Endothelial cell (in vitro differentiated cells): ENCODE results near the gene C1orf159. TPM values are rescaled to one million over a fixed set of nuclear protein-coding genes. Genes with fewer than 3 reads are reported as not detected.

ENCODE experiments used
- DNase-seq: peaks from one replicate; pipeline ENCODE4 v3.0.0; 2021; ENCODE audit warnings: low spot score
- H3K27ac Mint-ChIP-seq: one replicate; pipeline ENCODE4 v1.8.0; 2021; ENCODE audit warnings: mixed read lengths, inconsistent platforms; ENCODE audit not compliant: unreplicated experiment
- H3K27me3 Mint-ChIP-seq: one replicate; pipeline ENCODE4 v1.8.0; 2021; ENCODE audit warnings: mild to moderate bottlenecking, moderate library complexity, mixed read lengths, inconsistent platforms; ENCODE audit not compliant: unreplicated experiment
- H3K36me3 Mint-ChIP-seq: one replicate; pipeline ENCODE4 v1.8.0; 2021; ENCODE audit warnings: mild to moderate bottlenecking, low read depth, mixed read lengths, inconsistent platforms; ENCODE audit not compliant: unreplicated experiment
- H3K4me1 Mint-ChIP-seq: one replicate; pipeline ENCODE4 v1.8.0; 2021; ENCODE audit warnings: mild to moderate bottlenecking, mixed read lengths, inconsistent platforms; ENCODE audit not compliant: unreplicated experiment
- H3K4me3 Mint-ChIP-seq: one replicate; pipeline ENCODE4 v1.8.0; 2021; ENCODE audit warnings: mild to moderate bottlenecking, mixed read lengths, inconsistent platforms; ENCODE audit not compliant: unreplicated experiment
- H3K9me3 Mint-ChIP-seq: one replicate; pipeline ENCODE4 v1.8.0; 2021; ENCODE audit warnings: mixed read lengths, inconsistent platforms; ENCODE audit not compliant: unreplicated experiment
- CTCF ChIP-seq: fragments of 200-600 bp; sonication (generic); IDR thresholded peaks from one replicate; pipeline ENCODE4 v1.5.0; 2021; ENCODE audit warnings: antibody characterized with exemption; ENCODE audit not compliant: unreplicated experiment
- total RNA-seq: library from RNA; stranded (reverse); fragmentation: NEBNext Ultra II Directional; extraction: Animal tissue kit (Norgen Biotek cat#: 25700); gene quantifications from one replicate; pipeline ENCODE4 v1.2.1, GENCODE V29; 2021; ENCODE audit not compliant: unreplicated experiment

C1orf159 gene
- total RNA-seq, 1 donor from 2014 or later, result 16.6 TPM

- Mint-ChIP-seq H3K4me3 (no peak overlapping the region), H3K27me3 (peaks cover 9% of the 10 kb centered on the region), H3K9me3 (no peaks in the 10 kb centered on the region), H3K4me1 (no peaks in the 10 kb centered on the region), H3K36me3 (peaks cover 15% of the 10 kb centered on the region), H3K27ac (no peak overlapping the region)
- TF ChIP-seq CTCF, result no peak
- no peak for DNase-seq
Measured at GRCh38 chr1:1043921-1044320, 72.0 kb downstream of the C1orf159 start.

- Mint-ChIP-seq H3K27ac (no peak overlapping the region), H3K27me3 (peaks cover 12% of the 10 kb centered on the region), H3K4me1 (no peaks in the 10 kb centered on the region), H3K36me3 (peaks cover 18% of the 10 kb centered on the region), H3K9me3 (no peaks in the 10 kb centered on the region), H3K4me3 (peak overlapping the region; percentile 42)
- TF ChIP-seq CTCF, result no peak
- DNase-seq, result no peak
Measured at GRCh38 chr1:1043411-1043810, 72.5 kb downstream of the C1orf159 start.

- H3K9me3 Mint-ChIP-seq, result no peaks in the 10 kb centered on the region
- peaks cover 18% of the 10 kb centered on the region for H3K36me3 Mint-ChIP-seq
- peak overlapping the region; percentile 42 for H3K4me3 Mint-ChIP-seq
- DNase-seq, result no peak
- no peak overlapping the region for H3K27ac Mint-ChIP-seq
- no peaks in the 10 kb centered on the region for H3K4me1 Mint-ChIP-seq
- peaks cover 14% of the 10 kb centered on the region for H3K27me3 Mint-ChIP-seq
- TF ChIP-seq CTCF, result no peak
Measured at GRCh38 chr1:1042835-1043234, 73.1 kb downstream of the C1orf159 start.

GRCh38 chr1:1041873-1042272, 74.0 kb downstream of the C1orf159 start:
- Mint-ChIP-seq H3K4me1 (no peaks in the 10 kb centered on the region), H3K9me3 (no peaks in the 10 kb centered on the region), H3K36me3 (peaks cover 14% of the 10 kb centered on the region), H3K4me3 (no peak overlapping the region), H3K27me3 (peaks cover 16% of the 10 kb centered on the region), H3K27ac (no peak overlapping the region)
- DNase-seq, result no peak
- no peak for TF ChIP-seq CTCF

GRCh38 chr1:1041092-1041523, 74.8 kb downstream of the C1orf159 start:
- Mint-ChIP-seq H3K27ac (no peak overlapping the region), H3K4me3 (no peak overlapping the region), H3K4me1 (no peaks in the 10 kb centered on the region), H3K9me3 (no peaks in the 10 kb centered on the region), H3K27me3 (peaks cover 17% of the 10 kb centered on the region), H3K36me3 (peaks cover 15% of the 10 kb centered on the region)
- no peak for TF ChIP-seq CTCF
- DNase-seq, result no peak
